ENCODE data around the gene SLC12A3. TPM values are rescaled to one million over a fixed set of nuclear protein-coding genes. Genes with fewer than 3 reads are reported as not detected.
A peak's percentile ranks its signal among the peaks of the same experiment; 100 is the strongest.

SLC12A3 gene
- total and polyA plus RNA-seq, 2 of the 4 experiments (the other 2 are of a cell fraction) = not detected

DNA sequence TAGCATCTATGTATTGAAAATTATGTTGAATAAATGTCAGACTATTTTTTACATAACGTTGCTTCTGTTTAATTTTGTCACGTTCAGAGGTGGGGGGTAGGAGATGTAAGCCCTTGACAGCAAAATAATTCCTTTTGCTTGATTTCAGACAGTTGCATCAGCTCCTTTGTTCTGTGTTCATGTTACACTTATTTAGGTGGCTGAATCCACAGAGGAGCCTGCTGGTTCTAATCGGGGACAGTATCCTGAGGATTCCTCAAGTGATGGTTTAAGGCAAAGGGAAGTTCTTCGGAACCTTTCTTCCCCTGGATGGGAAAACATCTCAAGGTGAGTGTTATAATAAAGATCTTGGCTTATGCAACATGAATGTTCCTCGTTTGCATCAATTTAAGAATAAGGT is 71.5 kb downstream of the SLC12A3 start:
- dilution Hi-C loops (cut with HindIII; ENCODE audit: low sequenced_read_pairs, unreplicated experiment) = no loop called here
- no peak for DNase-seq

More for the DNA sequence above, 71.5 kb downstream of the SLC12A3 start:
- POLR2A ChIA-PET (ENCODE audit: unreplicated experiment) = no interaction called here
- intact Hi-C loops (cut with micrococcal nuclease) = no loop called here
- H3K9me1 ChIP-seq (ENCODE audit: insufficient read depth, low read length) = peaks cover 10% of the 10 kb centered on the region
- no peak overlapping the region for H4K5ac ChIP-seq (ENCODE audit: low read depth, low read length)
- H3K56ac ChIP-seq (ENCODE audit: extremely low read depth, insufficient read depth, low read length) = no peak overlapping the region
- no peak overlapping the region; the same call in 1 of the 2 replicates for H3K14ac ChIP-seq (replicated peaks; ENCODE audit: low read depth, low read length)
- BruUV-seq (replicated peaks) = no TSS peak
- H3K36me3 ChIP-seq (ENCODE audit: control insufficient read depth, insufficient read depth, low read length) = peaks cover 44% of the 10 kb centered on the region
- H2AK5ac ChIP-seq (ENCODE audit: low read depth, low read length) = no peak overlapping the region
- TF ChIP-seq POLR2A (IDR thresholded peaks at IDR 0.05; ENCODE audit: low read depth, low read length) = no peak
- no peak for TF ChIP-seq FOS (IDR thresholded peaks at IDR 0.05; ENCODE audit: low read depth, low read length)
- TF ChIP-seq RAD21 (IDR thresholded peaks at IDR 0.05; ENCODE audit: low read length) = no peak
- TF ChIP-seq CHD1 (IDR thresholded peaks at IDR 0.05; ENCODE audit: low read depth, low read length) = no peak
- no peak for TF ChIP-seq RCOR1 (IDR thresholded peaks at IDR 0.05; ENCODE audit: insufficient replicate concordance, low read length)
- TF ChIP-seq NFE2L2 (IDR thresholded peaks at IDR 0.05; ENCODE audit: low read depth, low read length) = no peak
- no peak for TF ChIP-seq SMC3 (IDR thresholded peaks at IDR 0.05; ENCODE audit: low read depth, low read length)
- TF ChIP-seq CEBPB (IDR thresholded peaks at IDR 0.05; ENCODE audit: low read depth, low read length) = no peak
- no peak for TF ChIP-seq BHLHE40 (IDR thresholded peaks at IDR 0.05; ENCODE audit: low read depth, low read length)
- no peak for TF ChIP-seq MAFK (IDR thresholded peaks at IDR 0.05; ENCODE audit: low read depth, low read length)
- no peak for TF ChIP-seq RFX5 (IDR thresholded peaks at IDR 0.05; ENCODE audit: low read depth, low read length)
- no peaks in the 10 kb centered on the region for H3K27me3 ChIP-seq (ENCODE audit: control insufficient read depth, insufficient read depth, low read length)
- no peak overlapping the region for H2AFZ ChIP-seq (replicated peaks; ENCODE audit: low read length, poor library complexity)
- no peak overlapping the region for H3K4me3 ChIP-seq (ENCODE audit: insufficient read depth, low read depth, low read length)
- no peak overlapping the region for H3K18ac ChIP-seq (ENCODE audit: low read depth, low read length)
- no peak overlapping the region for H2BK15ac ChIP-seq (ENCODE audit: low read depth, low read length)
- ATAC-seq (ENCODE audit: low read depth) = no peak
- no peak overlapping the region for H3K4me2 ChIP-seq (ENCODE audit: low read depth, low read length)
- 0 out of 2 replicates have a peak overlapping the region, but pooled peaks have one; percentile 55 for H2BK120ac ChIP-seq (ENCODE audit: low read depth, low read length)
- WGBS, 2 experiments (ENCODE audit: extremely low coverage in 2 of 2, insufficient read length in 1 of 2) = no CpG with 5 or more reads among the region's 5 CpGs
- no peak overlapping the region for H2BK5ac ChIP-seq (ENCODE audit: low read depth, low read length, poor library complexity, severe bottlenecking)
- H3K79me1 ChIP-seq (ENCODE audit: low read depth in 1 of 2, low read length in 2 of 2) = peaks cover 30 to 55% of the 10 kb centered on the region in 2 experiments
- H3K27ac ChIP-seq (ENCODE audit: insufficient read depth, low read length) = no peak overlapping the region
- no peak overlapping the region for H4K91ac ChIP-seq (ENCODE audit: insufficient read depth, low read depth, low read length)
- in situ Hi-C loops (cut with MboI; ENCODE audit: low sequenced_read_pairs) = no loop called here
- no peaks in the 10 kb centered on the region for H3K9me3 ChIP-seq (ENCODE audit: control insufficient read depth, insufficient read depth, low read length)
- no peak overlapping the region for H2AK9ac ChIP-seq (replicated peaks; ENCODE audit: low read depth, low read length, poor library complexity)
- H3K9ac ChIP-seq (ENCODE audit: low read depth, low read length) = no peak overlapping the region
- peaks cover 81% of the 10 kb centered on the region for H4K20me1 ChIP-seq (ENCODE audit: insufficient read depth, low read length)
- H3K4ac ChIP-seq (ENCODE audit: low read depth, low read length) = peak overlapping the region; percentile 24; the same call in 1 of the 2 replicates
- H3K4me1 ChIP-seq (ENCODE audit: control insufficient read depth, insufficient read depth, low read length) = peaks cover under 1% of the 10 kb centered on the region
- no peak overlapping the region for H2BK20ac ChIP-seq (ENCODE audit: low read depth, low read length)
- H3K23ac ChIP-seq (ENCODE audit: low read depth, low read length) = peak overlapping the region; percentile 40; the same call in 1 of the 2 replicates
- CTCF ChIA-PET = interaction anchor here (0.6 kb wide), 1 partner anchor 26 kb away, joined by 3 read pairs; no protein-coding TSS in a partner anchor
- peak overlapping the region in 1 of 2 experiments; percentile 55; a peak in 1 of 4 replicates for H4K8ac ChIP-seq (ENCODE audit: low read depth in 2 of 2, low read length in 2 of 2)
